Smooth muscle cell of the umbilical artery (primary cell): ENCODE data around the gene FUNDC1. TPM values are rescaled to one million over a fixed set of nuclear protein-coding genes. Genes with fewer than 3 reads are reported as not detected.

Source experiments
- total RNA-seq: library from RNA; depleted of rRNA; stranded (reverse); fragments of >200 nt; gene quantifications from 2 replicates; pipeline ENCODE4 v1.2.3, GENCODE V29; 2014

The FUNDC1 gene
- total RNA-seq = 10.8 and 11.6 TPM in 2 replicates

GRCh38 chrX:44542567-44543325 is at the start of gene FUNDC1:
Gene FUNDC1, minus strand, starts transcription at chrX:44542859. Its CDS starts 27 bp downstream, at chrX:44542832.

Other genes with a start within 250 kb of the FUNDC1 start
- gene EFHC2, start 199.2 kb downstream of the FUNDC1 start, total RNA-seq = 0.23 and 0.89 TPM in 2 replicates